Activated CD4-positive, alpha-beta T cell treated with anti-CD3 and anti-CD28 coated beads, Interleukin-10, Interleukin-2, amounts not matched to agents 100 ng/mL and 50 ng/mL, durations not matched to agents 16 hours and 8 hours (primary cell): Measurements from ENCODE around the gene CMPK2.
A peak's percentile ranks its signal among the peaks of the same experiment; 100 is the strongest.

Experiments
- DNase-seq: peaks from one replicate; pipeline ENCODE4 v3.0.0-alpha.2; 2020

CMPK2 gene

GRCh38 chr2:6841537-6842287 lies 24.0 kb downstream of the CMPK2 start:
- DNase-seq, result no peak

- no peak for DNase-seq
Measured at GRCh38 chr2:6838673-6839319, 26.9 kb downstream of the CMPK2 start.

- DNase-seq, result peak; percentile 11
Measured at GRCh38 chr2:6835467-6835866, 30.2 kb downstream of the CMPK2 start.

- DNase-seq, result no peak
Measured at GRCh38 chr2:6834163-6834562, 31.5 kb downstream of the CMPK2 start.

GRCh38 chr2:6833300-6833604 lies 32.5 kb downstream of the CMPK2 start:
- no peak for DNase-seq

GRCh38 chr2:6832596-6833299 lies 33.0 kb downstream of the CMPK2 start:
- DNase-seq, result no peak

GRCh38 chr2:6831229-6831628 lies 34.5 kb downstream of the CMPK2 start:
- DNase-seq, result no peak

GRCh38 chr2:6828299-6828584 lies 37.5 kb downstream of the CMPK2 start:
- no peak for DNase-seq

- no peak for DNase-seq
Measured at GRCh38 chr2:6827566-6828298, 38.0 kb downstream of the CMPK2 start.

GRCh38 chr2:6826081-6826913 lies 39.4 kb downstream of the CMPK2 start:
- peak; percentile 79 for DNase-seq

GRCh38 chr2:6824962-6825361 lies 40.7 kb downstream of the CMPK2 start:
- no peak for DNase-seq

GRCh38 chr2:6823111-6823510 lies 42.6 kb downstream of the CMPK2 start:
- no peak for DNase-seq

- no peak for DNase-seq
Measured at GRCh38 chr2:6822406-6822805, 43.3 kb downstream of the CMPK2 start.

GRCh38 chr2:6820903-6821584 lies 44.7 kb downstream of the CMPK2 start:
- DNase-seq, result no peak

- DNase-seq, result no peak
Measured at GRCh38 chr2:6820236-6820635, 45.5 kb downstream of the CMPK2 start.

- DNase-seq, result no peak
Measured at GRCh38 chr2:6819668-6820067, 46.0 kb downstream of the CMPK2 start.

GRCh38 chr2:6818012-6818411 lies 47.7 kb downstream of the CMPK2 start:
- no peak for DNase-seq

GRCh38 chr2:6814869-6815268 lies 50.8 kb downstream of the CMPK2 start:
- no peak for DNase-seq

GRCh38 chr2:6814312-6814711 lies 51.4 kb downstream of the CMPK2 start:
- DNase-seq, result no peak

- DNase-seq, result no peak
Measured at GRCh38 chr2:6813573-6813972, 52.1 kb downstream of the CMPK2 start.

- no peak for DNase-seq
Measured at GRCh38 chr2:6812857-6813530, 52.7 kb downstream of the CMPK2 start.

GRCh38 chr2:6810961-6811360 lies 54.7 kb downstream of the CMPK2 start:
- DNase-seq, result no peak
